ENCODE results near the gene RFXANK. TPM values are rescaled to one million over a fixed set of nuclear protein-coding genes. Genes with fewer than 3 reads are reported as not detected.
A peak's percentile ranks its signal among the peaks of the same experiment; 100 is the strongest.

RFXANK gene
- total RNA-seq, 2 experiments from 2014 or later: 36.3 to 37.2 TPM

DNA sequence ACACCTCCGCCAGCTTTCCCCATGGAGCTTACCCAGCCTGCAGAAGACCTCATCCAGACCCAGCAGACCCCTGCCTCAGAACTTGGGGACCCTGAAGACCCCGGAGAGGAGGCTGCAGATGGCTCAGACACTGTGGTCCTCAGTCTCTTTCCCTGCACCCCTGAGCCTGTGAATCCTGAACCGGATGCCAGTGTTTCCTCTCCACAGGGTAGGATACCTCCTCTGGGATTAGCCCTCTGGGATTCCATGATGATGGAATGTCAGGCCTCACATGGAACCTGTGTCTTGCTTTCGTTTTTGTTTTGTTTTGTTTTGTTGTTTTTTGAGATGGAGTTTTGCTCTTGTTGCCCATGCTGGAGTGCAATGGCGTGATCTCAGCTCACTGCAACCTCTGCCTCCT lies 1.9 kb downstream of the RFXANK start:
- H3K4me1 ChIP-seq (ENCODE audit: insufficient read depth, low read length): peaks cover 48% of the 10 kb centered on the region
- peak overlapping the region; percentile 97 for H3K4me3 Mint-ChIP-seq
- no peaks in the 10 kb centered on the region for H3K9me3 Mint-ChIP-seq
- peaks cover 30% of the 10 kb centered on the region for H3K36me3 ChIP-seq (ENCODE audit: insufficient read depth, low read length)
- intact Hi-C loops (cut with DNase I, micrococcal nuclease): loop anchor here (1.0 to 5.0 kb wide), 5 partner anchors 9 to 637 kb away; partner anchors contain the start of genes KXD1 (in 1 of the 2), MAU2 (in 1 of the 2), NR2C2AP (in 1 of the 2) and SLC25A42 (in 1 of the 2)
- ChIA-PET POLR2A (interaction anchor here (0.6 to 5.2 kb wide), 4 partner anchors 8 to 212 kb away, joined by 3 to 80 read pairs (median 6); partner anchors contain the start of genes GATAD2A and NR2C2AP), CTCF (interaction anchor here (0.7 kb wide), 1 partner anchor 1221 kb away, joined by 3 read pairs; no protein-coding TSS in a partner anchor)
- no peaks in the 10 kb centered on the region for H3K9me3 ChIP-seq (ENCODE audit: control insufficient read depth in 1 of 2, insufficient read depth in 1 of 2, low read length in 2 of 2)
- ATAC-seq (ENCODE audit: poor library complexity): no peak
- no peaks in the 10 kb centered on the region for H3K27me3 Mint-ChIP-seq
- DNase-seq: no peak
- H3K36me3 Mint-ChIP-seq (ENCODE audit: low read depth): peaks cover 49% of the 10 kb centered on the region
- no peak overlapping the region for H3K4me3 ChIP-seq (ENCODE audit: low read length)
- TF ChIP-seq, protein P1, sequence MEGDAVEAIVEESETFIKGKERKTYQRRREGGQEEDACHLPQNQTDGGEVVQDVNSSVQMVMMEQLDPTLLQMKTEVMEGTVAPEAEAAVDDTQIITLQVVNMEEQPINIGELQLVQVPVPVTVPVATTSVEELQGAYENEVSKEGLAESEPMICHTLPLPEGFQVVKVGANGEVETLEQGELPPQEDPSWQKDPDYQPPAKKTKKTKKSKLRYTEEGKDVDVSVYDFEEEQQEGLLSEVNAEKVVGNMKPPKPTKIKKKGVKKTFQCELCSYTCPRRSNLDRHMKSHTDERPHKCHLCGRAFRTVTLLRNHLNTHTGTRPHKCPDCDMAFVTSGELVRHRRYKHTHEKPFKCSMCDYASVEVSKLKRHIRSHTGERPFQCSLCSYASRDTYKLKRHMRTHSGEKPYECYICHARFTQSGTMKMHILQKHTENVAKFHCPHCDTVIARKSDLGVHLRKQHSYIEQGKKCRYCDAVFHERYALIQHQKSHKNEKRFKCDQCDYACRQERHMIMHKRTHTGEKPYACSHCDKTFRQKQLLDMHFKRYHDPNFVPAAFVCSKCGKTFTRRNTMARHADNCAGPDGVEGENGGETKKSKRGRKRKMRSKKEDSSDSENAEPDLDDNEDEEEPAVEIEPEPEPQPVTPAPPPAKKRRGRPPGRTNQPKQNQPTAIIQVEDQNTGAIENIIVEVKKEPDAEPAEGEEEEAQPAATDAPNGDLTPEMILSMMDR (IDR thresholded peaks at IDR 0.05): no peak
- H3K27ac ChIP-seq (ENCODE audit: low read depth in 1 of 2, low read length in 2 of 2): no peak overlapping the region
- H3K27me3 ChIP-seq (ENCODE audit: control insufficient read depth in 1 of 2, insufficient read depth in 2 of 2, low read length in 2 of 2): no peaks in the 10 kb centered on the region
- H3K4me1 Mint-ChIP-seq (ENCODE audit: low read depth): peaks cover 51% of the 10 kb centered on the region
- H3K27ac Mint-ChIP-seq: peak overlapping the region; percentile 97

DNA sequence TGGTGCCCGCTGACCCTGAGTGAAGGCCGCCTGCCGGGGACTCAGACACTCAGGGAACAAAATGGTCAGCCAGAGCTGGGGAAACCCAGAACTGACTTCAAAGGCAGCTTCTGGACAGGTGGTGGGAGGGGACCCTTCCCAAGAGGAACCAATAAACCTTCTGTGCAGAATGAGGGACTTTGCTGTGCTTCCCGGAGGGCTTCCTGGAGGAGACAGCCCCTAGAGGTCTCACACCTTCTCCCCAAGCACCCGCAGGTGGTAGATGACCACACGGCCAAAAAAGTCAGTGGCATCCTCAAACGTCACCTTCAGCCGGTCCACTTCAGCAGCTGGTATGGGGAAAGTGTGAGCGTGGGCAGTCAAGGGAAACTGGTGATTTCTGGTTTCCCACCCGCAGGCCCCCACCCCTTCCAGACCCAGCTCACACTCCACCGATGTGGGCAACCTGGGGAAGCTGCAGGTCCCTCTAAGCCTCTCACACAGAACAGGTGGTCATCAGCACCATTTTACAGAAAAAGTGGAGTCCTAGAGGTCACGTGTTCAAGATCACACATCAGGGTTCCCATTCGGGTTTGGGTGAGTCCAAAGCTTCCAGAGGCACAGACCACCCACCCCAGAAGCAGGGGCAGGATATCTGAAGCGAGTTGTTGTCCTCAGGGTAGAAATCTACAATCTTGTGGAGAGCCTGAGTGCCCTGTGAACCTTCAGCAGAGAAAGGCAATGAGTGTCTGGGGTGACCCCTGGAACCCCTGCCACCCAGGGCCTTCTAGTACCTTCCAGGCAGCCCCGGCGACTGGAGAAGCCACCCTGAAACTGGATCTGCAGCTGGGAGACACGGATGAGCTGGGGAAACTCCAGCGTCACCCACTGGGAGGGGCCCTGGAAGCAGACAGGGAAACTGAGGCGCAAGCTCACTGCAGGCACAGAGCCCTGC lies 9.9 kb downstream of the RFXANK start:
- Histone ChIP-seq H3K4me1 (ENCODE audit: insufficient read depth, low read length) (peaks cover 36% of the 10 kb centered on the region), H3K27ac (ENCODE audit: low read depth in 1 of 2, low read length in 2 of 2) (peak overlapping the region in 1 of 2 donors; percentile 82), H3K9me3 (ENCODE audit: control insufficient read depth in 1 of 2, insufficient read depth in 1 of 2, low read length in 2 of 2) (peaks cover 0 to 4% of the 10 kb centered on the region in 2 experiments), H3K36me3 (ENCODE audit: insufficient read depth, low read length) (peaks cover 31% of the 10 kb centered on the region), H3K27me3 (ENCODE audit: control insufficient read depth in 1 of 2, insufficient read depth in 2 of 2, low read length in 2 of 2) (no peaks in the 10 kb centered on the region), H3K4me3 (ENCODE audit: low read length) (peak overlapping the region; percentile 89)
- H3K36me3 Mint-ChIP-seq (ENCODE audit: low read depth): peaks cover 32% of the 10 kb centered on the region
- peaks cover 4% of the 10 kb centered on the region for H3K27me3 Mint-ChIP-seq
- TF ChIP-seq, protein P1 (IDR thresholded peaks at IDR 0.05): no peak
- intact Hi-C loops (cut with DNase I, micrococcal nuclease): no loop called here
- no peak for ATAC-seq (ENCODE audit: poor library complexity)
- POLR2A ChIA-PET: interaction anchor here (1.1 to 4.5 kb wide), 2 partner anchors 10 to 139 kb away, joined by 4 to 80 read pairs; partner anchors contain the start of genes BORCS8 and RFXANK
- peak overlapping the region; percentile 94 for H3K4me3 Mint-ChIP-seq
- H3K27ac Mint-ChIP-seq: peak overlapping the region; percentile 94
- no peak for DNase-seq
- no peaks in the 10 kb centered on the region for H3K9me3 Mint-ChIP-seq
- CTCF ChIA-PET: no interaction called here
- peaks cover 19% of the 10 kb centered on the region for H3K4me1 Mint-ChIP-seq (ENCODE audit: low read depth)

DNA sequence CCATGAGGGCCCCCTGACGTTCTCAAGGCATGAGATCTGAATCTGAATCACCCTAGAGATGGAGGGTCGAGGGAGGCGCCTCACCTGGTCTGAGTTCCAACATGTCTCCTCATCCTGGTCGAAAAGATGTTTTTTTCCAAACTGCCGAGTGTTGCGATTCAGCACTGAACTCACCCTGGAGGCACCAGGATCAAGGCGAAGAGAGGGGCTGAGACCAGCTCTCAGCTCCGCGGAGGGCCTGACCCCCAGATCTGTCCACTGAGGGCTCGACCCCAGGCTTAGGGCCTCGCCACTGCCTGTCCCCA lies 10.6 kb downstream of the RFXANK start:
- Mint-ChIP-seq H3K9me3 (no peaks in the 10 kb centered on the region), H3K4me1 (ENCODE audit: low read depth) (peaks cover 26% of the 10 kb centered on the region), H3K27ac (peak overlapping the region; percentile 94), H3K27me3 (peaks cover 11% of the 10 kb centered on the region), H3K4me3 (peak overlapping the region; percentile 94), H3K36me3 (ENCODE audit: low read depth) (peaks cover 25% of the 10 kb centered on the region)
- Histone ChIP-seq H3K27me3 (ENCODE audit: control insufficient read depth in 1 of 2, insufficient read depth in 2 of 2, low read length in 2 of 2) (no peaks in the 10 kb centered on the region), H3K27ac (ENCODE audit: low read depth in 1 of 2, low read length in 2 of 2) (peak overlapping the region; percentile 77 to 82), H3K4me3 (ENCODE audit: low read length) (peak overlapping the region; percentile 89), H3K9me3 (ENCODE audit: control insufficient read depth in 1 of 2, insufficient read depth in 1 of 2, low read length in 2 of 2) (peaks cover 0 to 7% of the 10 kb centered on the region in 2 experiments), H3K36me3 (ENCODE audit: insufficient read depth, low read length) (peaks cover 25% of the 10 kb centered on the region), H3K4me1 (ENCODE audit: insufficient read depth, low read length) (peaks cover 43% of the 10 kb centered on the region)
- DNase-seq (no peak), ATAC-seq (ENCODE audit: poor library complexity) (no peak)
- intact Hi-C loops (cut with DNase I, micrococcal nuclease): loop anchor here (1.0 kb wide), 2 partner anchors 9 to 10 kb away; partner anchors contain the start of genes BORCS8 (in 1 of the 2) and RFXANK (in 1 of the 2)
- TF ChIP-seq, protein P1 (IDR thresholded peaks at IDR 0.05): no peak
- POLR2A ChIA-PET: interaction anchor here (1.0 to 4.5 kb wide), 5 partner anchors 8 to 288 kb away, joined by 3 to 80 read pairs (median 4); partner anchors contain the start of genes BORCS8, COPE, DDX49 and RFXANK
- CTCF ChIA-PET: interaction anchor here (0.9 to 1.4 kb wide), 3 partner anchors 11 to 287 kb away, joined by 3 to 4 read pairs (median 4); partner anchors contain the start of gene BORCS8

Measured in CD4-positive, alpha-beta T cell (primary cell).